ENCODE data around the gene XYLT1.

- TF ChIP-seq RCOR1 (conservative IDR thresholded peaks at IDR 0.05; ENCODE audit: low read depth, low read length), result no peak
- no peak for TF ChIP-seq EZH2 (IDR thresholded peaks at IDR 0.05; ENCODE audit: borderline replicate concordance, control insufficient read depth, low read depth, low read length)
- TF ChIP-seq POLR2A (IDR thresholded peaks at IDR 0.05; ENCODE audit: low read depth, low read length), result no peak
- no peak for TF ChIP-seq POLR2AphosphoS5 (IDR thresholded peaks at IDR 0.05; ENCODE audit: low read length)
- TF ChIP-seq JUND (IDR thresholded peaks at IDR 0.05; ENCODE audit: low read depth, low read length), result no peak
- TF ChIP-seq, protein P1, sequence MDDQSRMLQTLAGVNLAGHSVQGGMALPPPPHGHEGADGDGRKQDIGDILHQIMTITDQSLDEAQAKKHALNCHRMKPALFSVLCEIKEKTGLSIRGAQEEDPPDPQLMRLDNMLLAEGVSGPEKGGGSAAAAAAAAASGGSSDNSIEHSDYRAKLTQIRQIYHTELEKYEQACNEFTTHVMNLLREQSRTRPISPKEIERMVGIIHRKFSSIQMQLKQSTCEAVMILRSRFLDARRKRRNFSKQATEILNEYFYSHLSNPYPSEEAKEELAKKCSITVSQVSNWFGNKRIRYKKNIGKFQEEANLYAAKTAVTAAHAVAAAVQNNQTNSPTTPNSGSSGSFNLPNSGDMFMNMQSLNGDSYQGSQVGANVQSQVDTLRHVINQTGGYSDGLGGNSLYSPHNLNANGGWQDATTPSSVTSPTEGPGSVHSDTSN (IDR thresholded peaks at IDR 0.05; ENCODE audit: insufficient replicate concordance, low read depth, low read length), result no peak
- no peak for TF ChIP-seq FOXK2 (IDR thresholded peaks at IDR 0.05)
- TF ChIP-seq TARDBP (IDR thresholded peaks at IDR 0.05; ENCODE audit: borderline replicate concordance), result no peak
Measured at GRCh38 chr16:17371299-17371698, 99.5 kb downstream of the XYLT1 start.

Measured in GM12878 (cell line).